HUDEP-2 (cell line): ENCODE measurements around the gene CHAF1A.

Source experiments
- DNase-seq, 76 experiments: peaks; one replicate each; lab custom pipeline; 2025; ENCODE audit not compliant: unreplicated experiment in 76 of 76; lab: John Stamatoyannopoulos, UW

Gene CHAF1A

DNA sequence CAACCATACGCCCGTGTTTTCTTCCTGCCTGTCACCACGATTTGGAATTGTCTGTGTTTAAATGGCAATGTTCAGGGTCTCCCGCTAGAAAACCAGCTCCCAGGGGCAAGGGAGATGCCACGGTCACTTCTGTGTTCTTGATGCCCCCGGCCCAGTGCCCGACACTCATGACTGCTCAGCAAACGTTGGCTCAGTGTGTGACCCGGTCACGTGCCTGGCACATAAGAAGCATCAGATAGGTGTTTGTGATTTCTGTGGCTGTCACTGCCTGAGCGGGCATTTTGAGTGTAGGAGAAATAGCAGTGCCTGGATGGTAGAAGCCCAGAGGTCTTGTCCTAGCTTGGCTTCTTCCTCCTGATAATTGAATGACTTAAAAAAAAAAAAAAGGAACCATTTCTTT, 85.1 kb downstream of the CHAF1A start:
- DNase-seq: no peak

DNA sequence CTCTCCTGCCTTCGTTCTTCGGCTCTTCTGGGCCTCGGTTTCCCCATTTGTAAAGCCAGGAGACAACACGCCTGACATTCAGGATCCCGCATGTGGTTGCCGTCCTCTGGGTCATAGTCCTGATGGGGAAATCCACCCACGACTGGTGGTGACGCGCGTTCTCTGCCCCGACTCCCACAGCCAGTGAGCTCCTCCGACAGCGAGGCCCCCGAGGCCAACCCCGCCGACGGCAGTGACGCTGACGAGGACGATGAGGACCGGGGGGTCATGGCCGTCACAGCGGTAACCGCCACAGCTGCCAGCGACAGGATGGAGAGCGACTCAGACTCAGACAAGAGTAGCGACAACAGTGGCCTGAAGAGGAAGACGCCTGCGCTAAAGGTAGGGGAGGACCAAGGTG, 86.1 kb downstream of the CHAF1A start:
- no peak for DNase-seq

DNA sequence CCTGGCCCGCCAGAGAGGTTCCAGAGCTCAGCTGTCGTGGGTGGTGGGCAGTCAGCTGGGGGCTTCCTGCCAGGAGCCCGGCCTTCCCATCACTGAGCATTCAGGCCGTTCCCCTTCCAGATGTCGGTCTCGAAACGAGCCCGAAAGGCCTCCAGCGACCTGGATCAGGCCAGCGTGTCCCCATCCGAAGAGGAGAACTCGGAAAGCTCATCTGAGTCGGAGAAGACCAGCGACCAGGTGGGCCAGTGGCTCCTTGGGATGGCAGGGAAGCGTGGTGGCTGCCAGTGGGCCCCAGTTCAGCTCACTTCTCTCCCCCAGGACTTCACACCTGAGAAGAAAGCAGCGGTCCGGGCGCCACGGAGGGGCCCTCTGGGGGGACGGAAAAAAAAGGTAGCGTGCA, 89.0 kb downstream of the CHAF1A start:
- no peak for DNase-seq

DNA sequence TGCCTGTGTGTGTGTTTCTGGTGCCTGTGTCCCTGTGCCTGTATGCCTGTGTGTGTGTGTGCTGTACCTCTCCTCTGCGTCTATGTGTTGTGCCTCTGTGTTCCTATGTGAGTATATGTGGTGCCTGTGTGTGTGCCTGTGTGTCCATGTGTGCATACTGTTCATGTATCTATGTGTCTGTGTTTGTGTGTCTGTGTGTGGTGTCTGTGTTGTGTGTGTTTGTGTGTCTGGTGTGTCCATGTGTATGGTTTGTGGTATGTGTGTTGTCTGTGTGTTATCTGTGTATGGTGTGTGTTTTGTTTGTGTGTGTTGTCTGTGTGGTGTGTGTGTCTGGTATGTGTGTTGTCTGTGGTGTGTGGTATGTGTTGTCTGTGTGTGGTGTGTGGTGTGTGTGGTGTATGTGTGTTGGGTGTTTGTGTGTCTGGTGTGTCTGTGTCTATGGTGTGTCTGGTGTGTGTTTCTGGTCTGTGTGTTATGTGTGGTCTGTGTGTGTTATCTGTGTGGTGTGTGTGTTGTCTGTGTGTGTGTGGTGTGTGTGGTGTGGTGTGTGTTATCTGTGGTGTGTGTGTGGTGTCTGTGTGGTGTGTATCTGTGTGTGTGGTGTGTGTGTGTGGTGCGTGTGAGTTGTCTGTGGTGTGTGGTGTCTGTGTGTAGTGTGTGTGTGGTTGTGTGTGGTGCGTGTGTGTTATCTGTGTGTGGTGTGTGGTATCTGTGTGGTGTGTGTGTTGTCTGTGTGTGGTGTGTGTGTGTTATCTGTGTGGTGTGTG, 90.1 kb downstream of the CHAF1A start:
- no peak for DNase-seq
